Right lobe of liver (tissue), 4 donors: ENCODE results near the gene CDH4.

Source experiments
- POLR2A ChIP-seq: fragments of 450-650 bp; IDR thresholded peaks from one replicate; pipeline ENCODE4 v1.6.1; 2017; ENCODE audit warnings: antibody characterized with exemption, mild to moderate bottlenecking
- TF ChIP-seq, protein P1 (sequence below), 4 donors: fragments of 200-600 bp in 3 of 4; fragments of 450-650 bp in 1 of 4; IDR thresholded peaks; one replicate each; pipeline versions ENCODE4 v1.5.1 to v1.8.0; 2016 to 2022; ENCODE audit warnings: antibody characterized with exemption in 4 of 4, mild to moderate bottlenecking in 2 of 4
- donor health status: DM: no; HTN: no; CAD: no.
- donor health status: DM: no; HTN: no; CAD: no.
- donor health status: DM: no; HTN: yes; CAD: no.

DNA sequence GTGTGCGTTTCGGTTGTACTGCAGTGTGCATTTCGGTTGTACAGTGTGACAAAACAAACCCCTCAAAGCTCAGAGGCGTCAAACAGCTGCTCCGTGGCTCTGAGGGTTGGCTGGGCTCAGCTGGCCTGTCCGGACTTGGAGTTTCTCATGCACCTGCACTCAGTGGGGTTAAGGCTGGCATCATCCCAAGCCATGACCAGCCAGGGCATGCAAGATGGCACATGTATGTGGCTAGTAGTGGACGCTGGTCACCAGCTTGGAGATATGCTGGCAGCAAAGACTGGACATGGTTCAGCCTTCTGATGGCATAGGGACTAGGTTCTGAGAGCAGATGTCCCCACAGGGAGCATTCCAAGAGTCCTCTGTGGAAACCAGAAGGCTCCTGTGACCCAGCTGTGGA is 187.2 kb downstream of the CDH4 start:
- TF ChIP-seq, protein P1, sequence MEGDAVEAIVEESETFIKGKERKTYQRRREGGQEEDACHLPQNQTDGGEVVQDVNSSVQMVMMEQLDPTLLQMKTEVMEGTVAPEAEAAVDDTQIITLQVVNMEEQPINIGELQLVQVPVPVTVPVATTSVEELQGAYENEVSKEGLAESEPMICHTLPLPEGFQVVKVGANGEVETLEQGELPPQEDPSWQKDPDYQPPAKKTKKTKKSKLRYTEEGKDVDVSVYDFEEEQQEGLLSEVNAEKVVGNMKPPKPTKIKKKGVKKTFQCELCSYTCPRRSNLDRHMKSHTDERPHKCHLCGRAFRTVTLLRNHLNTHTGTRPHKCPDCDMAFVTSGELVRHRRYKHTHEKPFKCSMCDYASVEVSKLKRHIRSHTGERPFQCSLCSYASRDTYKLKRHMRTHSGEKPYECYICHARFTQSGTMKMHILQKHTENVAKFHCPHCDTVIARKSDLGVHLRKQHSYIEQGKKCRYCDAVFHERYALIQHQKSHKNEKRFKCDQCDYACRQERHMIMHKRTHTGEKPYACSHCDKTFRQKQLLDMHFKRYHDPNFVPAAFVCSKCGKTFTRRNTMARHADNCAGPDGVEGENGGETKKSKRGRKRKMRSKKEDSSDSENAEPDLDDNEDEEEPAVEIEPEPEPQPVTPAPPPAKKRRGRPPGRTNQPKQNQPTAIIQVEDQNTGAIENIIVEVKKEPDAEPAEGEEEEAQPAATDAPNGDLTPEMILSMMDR (IDR thresholded peaks at IDR 0.05): no peak
- no peak for TF ChIP-seq POLR2A
